Activated T-helper 1 cell treated with Interleukin-2 at 50 U/mL for 16 hours (primary cell): ENCODE measurements around the gene ZNF383.
A peak's percentile ranks its signal among the peaks of the same experiment; 100 is the strongest.

Source experiments
- DNase-seq: peaks from one replicate; pipeline ENCODE4 v3.0.0-alpha.2; 2020; ENCODE audit warnings: low read depth

Gene ZNF383

GRCh38 chr19:37292998-37293939, 75.3 kb downstream of the ZNF383 start:
- DNase-seq = peak; percentile 26

DNA sequence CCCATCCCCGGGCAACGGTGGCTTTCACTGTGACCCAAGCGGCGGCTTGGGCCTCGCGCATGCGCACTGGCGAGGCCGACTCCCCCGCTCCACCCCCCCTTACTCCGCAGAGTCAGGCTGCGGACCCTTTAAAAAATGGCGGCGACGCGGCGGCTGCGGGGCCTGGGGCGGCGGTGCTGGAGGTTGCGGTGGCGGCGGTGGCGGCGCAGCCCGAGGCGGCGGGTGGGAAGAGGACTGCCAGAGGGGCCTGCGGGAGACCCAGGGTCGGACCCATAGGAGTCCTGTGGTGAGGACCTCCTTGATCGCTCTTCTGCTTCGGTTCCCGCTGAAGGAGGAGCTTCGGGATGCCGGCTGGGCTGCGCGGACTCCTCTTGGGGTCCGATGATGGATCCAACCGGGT, 76.2 kb downstream of the ZNF383 start:
- peak; percentile 35 for DNase-seq
